CD4-positive, alpha-beta T cell treated with Interleukin-4 for 4 hours (primary cell): ENCODE results near the gene ERCC6L2.

Experiments
- DNase-seq: peaks from one replicate; pipeline ENCODE4 v3.0.0-alpha.2; 2020

ERCC6L2 gene

GRCh38 chr9:95864852-95865580 is 10.5 kb upstream of the ERCC6L2 start:
- DNase-seq, result no peak

GRCh38 chr9:95870352-95870751 is 5.1 kb upstream of the ERCC6L2 start:
- DNase-seq, result no peak

GRCh38 chr9:95870906-95871305 is 4.6 kb upstream of the ERCC6L2 start:
- no peak for DNase-seq

- no peak for DNase-seq
These were observed 1.0 kb upstream of the ERCC6L2 start for GRCh38 chr9:95874303-95874988.

DNA sequence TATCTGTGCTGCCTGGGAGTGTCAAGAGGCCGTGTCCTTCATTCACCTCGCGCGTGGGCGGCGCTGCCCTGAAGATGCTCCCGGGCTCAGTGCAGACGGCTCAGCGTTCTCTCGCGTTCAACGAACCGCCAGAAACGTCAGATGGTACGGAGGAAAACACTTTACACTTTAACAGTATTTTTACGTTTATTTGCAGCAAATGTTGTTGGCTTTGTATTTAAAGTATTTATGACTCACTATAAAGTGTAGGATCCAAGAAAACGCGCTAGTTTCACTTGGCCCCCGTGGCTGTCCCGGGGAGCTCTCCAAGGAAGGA is 544 bp upstream of the ERCC6L2 start:
- DNase-seq, result peak; percentile 55

GRCh38 chr9:95876138-95876444 is 600 bp downstream of the ERCC6L2 start:
- DNase-seq, result no peak

- DNase-seq, result no peak
These were observed 1.1 kb downstream of the ERCC6L2 start for GRCh38 chr9:95876595-95876994.

- no peak for DNase-seq
These were observed 2.5 kb downstream of the ERCC6L2 start for GRCh38 chr9:95877984-95878383.

GRCh38 chr9:95879591-95879990 is 4.1 kb downstream of the ERCC6L2 start:
- DNase-seq, result no peak

GRCh38 chr9:95880021-95880690 is 4.7 kb downstream of the ERCC6L2 start:
- peak; percentile 21 for DNase-seq

DNA sequence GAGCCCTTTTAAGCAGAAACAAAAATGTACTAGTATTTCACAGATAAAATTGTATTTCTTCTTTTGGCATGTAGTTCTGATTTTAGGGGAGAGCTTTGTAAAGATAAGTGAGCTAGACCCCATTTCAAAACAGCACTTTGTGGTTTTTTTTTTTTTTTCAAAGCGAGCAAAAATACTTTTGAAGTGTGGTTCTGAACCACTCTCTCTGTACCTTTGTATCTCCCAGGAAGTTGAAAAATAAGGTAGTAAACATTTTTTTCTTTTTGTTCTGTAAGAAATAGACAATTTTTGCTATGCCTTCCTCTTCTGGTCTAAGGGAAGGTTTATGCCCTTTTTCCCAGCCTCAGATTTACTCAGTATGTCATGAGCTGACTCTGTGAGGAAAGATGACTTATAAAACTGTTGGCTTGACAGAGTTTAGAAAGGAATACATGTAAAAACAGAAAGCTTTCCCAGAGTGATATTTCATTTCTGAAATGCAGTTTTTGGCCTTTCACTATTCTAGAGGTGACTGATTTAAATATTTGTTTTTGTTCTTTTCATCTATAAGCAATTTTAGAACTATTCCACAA is 12.5 kb downstream of the ERCC6L2 start:
- DNase-seq, result peak; percentile 28

- DNase-seq, result no peak
These were observed 15.1 kb downstream of the ERCC6L2 start for GRCh38 chr9:95890594-95890993.

DNA sequence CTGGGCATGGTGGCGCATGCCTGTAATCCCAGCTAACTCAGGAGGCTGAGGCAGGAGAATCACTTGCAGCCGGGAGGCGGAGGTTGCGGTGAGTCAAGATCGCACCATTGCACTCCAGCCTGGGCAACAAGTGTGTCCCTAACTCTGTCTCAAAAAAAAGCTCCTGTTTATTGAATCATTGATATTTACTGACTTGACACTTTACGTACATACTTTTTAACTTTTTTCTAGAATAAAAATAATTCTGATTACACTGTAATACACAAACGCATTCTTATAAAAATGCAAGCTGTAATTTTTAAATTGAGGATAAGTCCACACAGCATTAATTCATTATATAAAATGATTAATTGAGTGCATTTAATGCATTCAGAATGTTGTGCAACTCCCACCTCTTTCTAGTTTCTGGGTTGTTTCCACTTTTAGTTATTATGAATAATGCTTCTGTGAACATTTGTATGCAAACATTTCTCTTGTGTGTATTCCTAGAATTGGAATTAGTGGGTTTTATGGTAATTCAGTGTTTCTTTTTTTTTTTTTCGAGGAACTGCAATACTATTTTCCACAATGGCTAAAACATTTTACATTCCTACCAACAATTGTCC is 15.7 kb downstream of the ERCC6L2 start:
- DNase-seq, result no peak

DNA sequence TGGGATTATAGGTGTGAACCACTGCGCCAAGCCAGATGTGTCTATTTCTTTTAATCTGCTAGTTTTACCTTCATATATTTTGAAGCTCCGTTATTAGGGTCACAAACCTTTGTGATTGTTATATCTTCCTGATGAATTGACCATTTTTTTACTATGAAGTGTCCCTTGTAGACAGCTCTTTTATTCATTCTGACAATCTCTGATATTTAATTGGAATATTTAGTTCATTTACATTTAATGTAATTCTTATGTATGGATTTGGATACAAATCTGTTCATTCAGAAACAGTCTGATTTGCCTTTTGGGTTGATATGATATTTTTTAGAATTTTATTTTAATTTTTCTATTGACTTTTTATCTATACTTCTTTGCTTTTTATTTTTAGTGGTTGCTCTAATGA is 17.2 kb downstream of the ERCC6L2 start:
- no peak for DNase-seq

GRCh38 chr9:95896580-95896979 is 21.1 kb downstream of the ERCC6L2 start:
- DNase-seq, result peak; percentile 7

GRCh38 chr9:95901506-95901905 is 26.0 kb downstream of the ERCC6L2 start:
- DNase-seq, result no peak

- no peak for DNase-seq
These were observed 27.9 kb downstream of the ERCC6L2 start for GRCh38 chr9:95903398-95903797.

- DNase-seq, result peak; percentile 6
These were observed 32.3 kb downstream of the ERCC6L2 start for GRCh38 chr9:95907794-95908193.

DNA sequence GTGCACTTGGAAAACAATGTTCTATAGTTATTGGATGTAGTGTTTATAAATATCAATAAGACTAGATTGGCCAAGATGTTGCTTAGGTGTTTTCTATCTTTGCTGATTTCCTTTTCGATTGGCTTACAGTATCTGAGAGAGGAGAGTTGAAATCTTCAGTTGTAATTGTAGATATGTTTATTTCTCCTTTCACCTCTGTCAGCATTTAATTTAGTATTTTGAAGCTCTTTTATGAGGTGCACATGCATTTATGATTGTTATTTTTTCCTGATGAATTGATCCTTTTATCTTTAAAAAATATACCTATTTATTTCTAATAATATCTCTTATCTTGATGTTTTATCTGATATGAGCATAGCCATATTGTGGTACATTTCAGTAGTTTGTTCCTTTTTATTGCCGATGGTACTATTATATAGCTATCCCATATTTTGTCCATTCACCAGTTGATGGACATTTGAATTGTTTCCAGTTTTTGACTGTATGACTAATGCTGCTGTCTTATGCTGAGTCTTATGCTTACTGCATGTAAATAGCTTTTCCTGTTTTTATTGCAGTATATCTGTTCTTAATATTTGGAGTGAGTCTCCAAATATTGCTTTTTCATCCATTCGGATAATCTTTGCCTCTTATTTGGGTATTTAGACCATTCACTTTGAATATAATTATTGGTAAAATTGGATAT is 34.7 kb downstream of the ERCC6L2 start:
- DNase-seq, result no peak

- no peak for DNase-seq
These were observed 35.4 kb downstream of the ERCC6L2 start for GRCh38 chr9:95910770-95911340.

GRCh38 chr9:95912773-95913172 is 37.3 kb downstream of the ERCC6L2 start:
- no peak for DNase-seq

- no peak for DNase-seq
These were observed 44.5 kb downstream of the ERCC6L2 start for GRCh38 chr9:95920017-95920416.

GRCh38 chr9:95923794-95924193 is 48.3 kb downstream of the ERCC6L2 start:
- no peak for DNase-seq
